ENCODE measurements around the gene BCS1L. TPM values are rescaled to one million over a fixed set of nuclear protein-coding genes. Genes with fewer than 3 reads are reported as not detected.
A peak's percentile ranks its signal among the peaks of the same experiment; 100 is the strongest.

The BCS1L gene
- total RNA-seq, 3 donors from 2014 or later (not counting 1 experiment from before 2014, with no cell fraction given) = 20.1 to 30.9 (median 20.5) TPM

DNA sequence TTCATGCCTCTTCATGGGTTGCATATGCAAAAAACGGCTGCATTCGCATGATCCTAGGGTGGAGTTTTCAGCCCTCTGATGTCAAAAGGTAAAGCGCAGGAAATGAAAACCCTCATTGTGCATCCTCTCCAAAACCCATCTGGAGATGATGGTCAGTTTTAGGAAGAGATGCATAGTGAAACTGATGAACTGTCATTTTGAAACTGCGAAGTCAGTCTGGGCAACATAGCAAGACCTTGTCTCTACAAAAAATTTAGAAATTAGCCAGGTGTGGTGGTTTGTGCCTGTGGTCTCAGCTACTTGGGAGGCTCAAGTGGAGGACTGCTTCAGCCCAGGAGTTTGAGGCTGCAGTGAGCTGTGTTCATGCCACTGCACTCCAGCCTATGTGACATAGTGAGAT, 48.6 kb downstream of the BCS1L start:
- Mint-ChIP-seq H3K27me3 (ENCODE audit: low read depth in 2 of 2) (no peaks in the 10 kb centered on the region), H3K4me3 (no peak overlapping the region), H3K4me1 (peaks cover 12 to 19% of the 10 kb centered on the region in 2 donors), H3K27ac (no peak overlapping the region), H3K9me3 (no peaks in the 10 kb centered on the region), H3K36me3 (no peaks in the 10 kb centered on the region)
- Histone ChIP-seq H3K27ac (ENCODE audit: low read length) (no peak overlapping the region), H3K4me3 (ENCODE audit: low read length) (no peak overlapping the region), H3K27me3 (ENCODE audit: control insufficient read depth, insufficient read depth, low read length) (no peaks in the 10 kb centered on the region), H3K4me1 (ENCODE audit: control insufficient read depth, insufficient read depth, low read length) (peaks cover 10% of the 10 kb centered on the region), H3K36me3 (ENCODE audit: control insufficient read depth, insufficient read depth, low read length) (no peaks in the 10 kb centered on the region), H3K9me3 (ENCODE audit: control insufficient read depth, insufficient read depth, low read length) (no peaks in the 10 kb centered on the region)
- WGBS (ENCODE audit: insufficient coverage) = 70% methylated on average over 4 of the region's 4 CpGs
- DNase-seq (no peak), ATAC-seq (no peak)
- intact Hi-C loops (cut with micrococcal nuclease) = no loop called here
- TF ChIP-seq, protein P1, sequence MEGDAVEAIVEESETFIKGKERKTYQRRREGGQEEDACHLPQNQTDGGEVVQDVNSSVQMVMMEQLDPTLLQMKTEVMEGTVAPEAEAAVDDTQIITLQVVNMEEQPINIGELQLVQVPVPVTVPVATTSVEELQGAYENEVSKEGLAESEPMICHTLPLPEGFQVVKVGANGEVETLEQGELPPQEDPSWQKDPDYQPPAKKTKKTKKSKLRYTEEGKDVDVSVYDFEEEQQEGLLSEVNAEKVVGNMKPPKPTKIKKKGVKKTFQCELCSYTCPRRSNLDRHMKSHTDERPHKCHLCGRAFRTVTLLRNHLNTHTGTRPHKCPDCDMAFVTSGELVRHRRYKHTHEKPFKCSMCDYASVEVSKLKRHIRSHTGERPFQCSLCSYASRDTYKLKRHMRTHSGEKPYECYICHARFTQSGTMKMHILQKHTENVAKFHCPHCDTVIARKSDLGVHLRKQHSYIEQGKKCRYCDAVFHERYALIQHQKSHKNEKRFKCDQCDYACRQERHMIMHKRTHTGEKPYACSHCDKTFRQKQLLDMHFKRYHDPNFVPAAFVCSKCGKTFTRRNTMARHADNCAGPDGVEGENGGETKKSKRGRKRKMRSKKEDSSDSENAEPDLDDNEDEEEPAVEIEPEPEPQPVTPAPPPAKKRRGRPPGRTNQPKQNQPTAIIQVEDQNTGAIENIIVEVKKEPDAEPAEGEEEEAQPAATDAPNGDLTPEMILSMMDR (IDR thresholded peaks at IDR 0.05) = no peak

GRCh38 chr2:218709908-218710307, 50.4 kb downstream of the BCS1L start:
- no peak for DNase-seq
- peaks cover 12 to 27% of the 10 kb centered on the region in 2 donors for H3K4me1 Mint-ChIP-seq
- Histone ChIP-seq H3K4me1 (ENCODE audit: control insufficient read depth, insufficient read depth, low read length) (peaks cover 10% of the 10 kb centered on the region), H3K36me3 (ENCODE audit: control insufficient read depth, insufficient read depth, low read length) (no peaks in the 10 kb centered on the region), H3K9me3 (ENCODE audit: control insufficient read depth, insufficient read depth, low read length) (no peaks in the 10 kb centered on the region), H3K4me3 (ENCODE audit: low read length) (no peak overlapping the region), H3K27ac (ENCODE audit: low read length) (no peak overlapping the region), H3K27me3 (ENCODE audit: control insufficient read depth, insufficient read depth, low read length) (no peaks in the 10 kb centered on the region)
- no peak for ATAC-seq
- no peaks in the 10 kb centered on the region for H3K9me3 Mint-ChIP-seq
- peak overlapping the region; percentile 99 for H3K4me3 Mint-ChIP-seq
- H3K36me3 Mint-ChIP-seq = no peaks in the 10 kb centered on the region
- H3K27ac Mint-ChIP-seq = peak overlapping the region; percentile 94 to 97
- H3K27me3 Mint-ChIP-seq (ENCODE audit: low read depth in 2 of 2) = no peaks in the 10 kb centered on the region
- 90% methylated on average over 8 of the region's 8 CpGs for WGBS (ENCODE audit: insufficient coverage)
- TF ChIP-seq, protein P1 (IDR thresholded peaks at IDR 0.05) = no peak
- intact Hi-C loops (cut with micrococcal nuclease) = loop anchor here (1.0 to 5.0 kb wide), 4 partner anchors 38 to 440 kb away; partner anchors contain the start of genes AAMP, BCS1L, PNKD and RNF25

- Mint-ChIP-seq H3K27ac (peak overlapping the region; percentile 94 to 97), H3K4me3 (peak overlapping the region; percentile 99), H3K27me3 (ENCODE audit: low read depth in 2 of 2) (no peaks in the 10 kb centered on the region), H3K4me1 (peaks cover 12 to 27% of the 10 kb centered on the region in 2 donors), H3K9me3 (no peaks in the 10 kb centered on the region), H3K36me3 (no peaks in the 10 kb centered on the region)
- 57% methylated on average over 14 of the region's 14 CpGs for WGBS (ENCODE audit: insufficient coverage)
- no peaks in the 10 kb centered on the region for H3K9me3 ChIP-seq (ENCODE audit: control insufficient read depth, insufficient read depth, low read length)
- H3K27me3 ChIP-seq (ENCODE audit: control insufficient read depth, insufficient read depth, low read length) = no peaks in the 10 kb centered on the region
- no peak for ATAC-seq
- no peaks in the 10 kb centered on the region for H3K36me3 ChIP-seq (ENCODE audit: control insufficient read depth, insufficient read depth, low read length)
- peak overlapping the region; percentile 41 for H3K27ac ChIP-seq (ENCODE audit: low read length)
- DNase-seq = no peak
- peak overlapping the region; percentile 34 for H3K4me3 ChIP-seq (ENCODE audit: low read length)
- intact Hi-C loops (cut with micrococcal nuclease) = loop anchor here (1.0 to 5.0 kb wide), 4 partner anchors 38 to 440 kb away; partner anchors contain the start of genes AAMP, BCS1L, PNKD and RNF25
- H3K4me1 ChIP-seq (ENCODE audit: control insufficient read depth, insufficient read depth, low read length) = peaks cover 10% of the 10 kb centered on the region
- TF ChIP-seq, protein P1 (IDR thresholded peaks at IDR 0.05) = no peak
Measured at GRCh38 chr2:218710334-218710686, 50.8 kb downstream of the BCS1L start.
